HG02759 (cell line): ENCODE results near the gene CCNI.
A peak's percentile ranks its signal among the peaks of the same experiment; 100 is the strongest.
"Not testable (repeated sequence)": the region's sequence is repeated elsewhere in the genome, so short reads cannot be mapped to it uniquely, and the experiment has no call there.

ENCODE experiments used
- ATAC-seq: cut with Tn5 transposase; IDR thresholded peaks from one replicate; pipeline ENCODE4 v1.9.1; 2021; ENCODE audit warnings: mild to moderate bottlenecking, moderate library complexity; ENCODE audit not compliant: unreplicated experiment

CCNI gene

GRCh38 chr4:77082886-77083608 is 7.3 kb upstream of the CCNI start:
- ATAC-seq, result no peak

- not testable (repeated sequence) for ATAC-seq
Measured at GRCh38 chr4:77080806-77081205, 5.0 kb upstream of the CCNI start.

- no peak for ATAC-seq
Measured at GRCh38 chr4:77079281-77079680, 3.5 kb upstream of the CCNI start.

DNA sequence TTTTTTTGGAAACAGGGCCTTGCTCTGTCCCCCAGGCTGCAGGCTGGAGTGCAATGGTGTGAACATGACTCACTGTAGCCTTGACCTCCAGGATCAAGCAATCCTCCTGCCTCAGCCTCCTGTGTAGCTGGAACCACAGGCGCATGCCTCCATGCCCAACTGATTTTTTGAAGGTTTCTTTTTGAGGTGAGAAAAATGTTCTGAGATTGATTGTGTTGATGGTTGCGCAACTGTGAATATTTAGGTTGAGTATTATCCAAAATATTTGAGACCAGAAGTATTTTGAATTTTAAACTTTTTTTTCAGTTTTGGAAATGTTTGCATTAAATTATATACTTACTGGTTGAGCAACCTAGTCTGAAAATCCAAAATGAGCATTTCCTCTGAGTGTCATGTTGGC is 2.6 kb upstream of the CCNI start:
- ATAC-seq, result no peak

GRCh38 chr4:77076889-77077635 is 1.3 kb upstream of the CCNI start:
- ATAC-seq, result no peak

GRCh38 chr4:77074981-77075855 is 571 bp downstream of the CCNI start:
- ATAC-seq, result peak; percentile 65

DNA sequence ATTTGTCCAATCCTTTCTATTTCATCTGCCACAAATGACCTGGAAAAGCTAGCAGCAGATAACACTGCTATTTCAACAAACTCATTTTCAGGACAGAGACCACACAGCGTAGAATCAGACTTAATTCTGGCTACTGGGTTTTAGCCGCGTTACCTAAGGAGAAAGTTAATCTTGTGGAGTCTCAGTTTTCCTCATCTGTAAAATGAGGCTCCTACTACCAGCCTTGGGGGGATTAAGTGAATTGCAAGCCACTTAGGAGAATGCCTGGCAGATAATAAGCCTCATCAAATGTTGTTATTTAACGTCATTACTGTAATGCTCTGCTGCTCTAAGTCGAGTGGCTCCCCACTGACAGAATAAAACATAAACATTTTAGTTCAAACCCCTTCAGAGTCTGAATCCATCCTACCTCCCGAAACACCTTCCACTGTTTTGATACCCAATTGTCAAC is 1.4 kb downstream of the CCNI start:
- ATAC-seq, result no peak

DNA sequence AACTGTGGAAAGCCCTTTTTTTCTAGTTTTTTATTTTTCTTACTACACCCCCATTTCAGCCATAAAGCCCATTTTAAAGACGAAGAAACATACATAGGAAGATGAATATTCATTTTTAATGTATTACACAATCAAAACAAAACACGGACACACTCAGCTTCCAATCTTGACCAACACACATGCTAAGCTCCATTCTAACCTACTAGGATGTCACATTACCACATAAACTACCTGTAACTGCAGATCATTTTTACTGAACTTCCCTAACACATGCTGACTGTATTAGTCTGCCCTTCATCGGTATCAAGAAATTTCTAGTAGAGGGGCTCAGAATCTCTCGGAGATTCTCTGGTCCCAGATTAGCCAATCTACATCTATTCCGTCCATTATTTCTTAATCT is 1.8 kb downstream of the CCNI start:
- ATAC-seq, result no peak

- no peak for ATAC-seq
Measured at GRCh38 chr4:77073106-77073809, 2.5 kb downstream of the CCNI start.

- no peak for ATAC-seq
Measured at GRCh38 chr4:77072195-77072753, 3.5 kb downstream of the CCNI start.

DNA sequence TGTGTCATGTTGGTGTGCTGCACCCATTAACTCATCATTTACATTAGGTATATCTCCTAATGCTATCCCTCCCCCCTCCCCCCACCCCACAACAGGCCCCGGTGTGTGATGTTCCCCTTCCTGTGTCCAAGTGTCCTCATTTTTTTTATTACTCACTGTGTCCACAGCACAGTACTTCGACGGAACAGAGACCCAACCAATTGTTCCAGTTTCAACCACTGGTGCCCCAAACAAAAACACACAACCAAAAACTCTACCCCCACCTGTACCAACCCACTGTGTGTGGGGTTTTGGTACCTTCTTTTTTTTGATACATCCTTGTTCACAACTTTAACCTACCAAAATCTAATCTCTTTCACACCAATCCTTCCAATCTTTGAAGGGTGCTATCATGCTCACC is 6.3 kb downstream of the CCNI start:
- peak; percentile 41 for ATAC-seq

GRCh38 chr4:77065382-77065781 is 10.4 kb downstream of the CCNI start:
- no peak for ATAC-seq

DNA sequence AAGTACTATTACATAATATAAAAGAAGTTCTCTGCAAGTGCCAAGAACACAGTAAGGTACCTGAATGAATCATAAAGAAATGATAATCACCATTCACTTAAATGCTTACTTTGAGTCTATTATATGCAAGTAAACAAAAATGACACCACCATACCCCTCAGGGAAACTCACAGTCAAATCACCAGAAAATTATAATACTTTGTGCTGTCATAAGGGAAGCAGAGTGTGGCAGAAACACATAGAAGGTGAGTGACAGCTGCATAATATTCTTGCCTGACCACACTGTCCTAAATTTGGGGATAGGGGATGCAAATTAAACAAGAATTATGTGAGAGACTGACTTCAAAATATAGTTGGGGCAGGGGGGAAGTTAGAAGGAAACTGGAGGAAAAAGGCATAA is 12.9 kb downstream of the CCNI start:
- no peak for ATAC-seq

GRCh38 chr4:77052352-77052751 is 23.4 kb downstream of the CCNI start:
- no peak for ATAC-seq

DNA sequence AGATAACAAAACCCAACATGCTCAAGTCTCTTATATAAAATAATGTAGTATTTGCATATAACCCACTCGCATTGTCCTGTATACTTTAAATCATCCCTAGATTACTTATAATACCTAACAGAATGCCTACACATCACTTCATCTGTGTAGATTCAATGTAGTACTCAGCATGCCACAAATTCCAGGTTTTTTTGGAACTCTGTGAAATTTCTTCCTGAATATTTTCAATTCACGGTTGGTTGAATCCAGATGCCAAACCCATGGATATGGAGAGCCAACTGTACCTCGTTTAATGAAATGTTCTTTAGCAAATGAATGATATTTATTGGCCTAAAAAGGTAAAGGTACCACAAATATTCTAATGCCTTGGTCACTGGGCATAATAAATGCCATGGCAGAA is 24.8 kb downstream of the CCNI start:
- no peak for ATAC-seq

- ATAC-seq, result no peak
Measured at GRCh38 chr4:77047037-77047436, 28.8 kb downstream of the CCNI start.

GRCh38 chr4:77045490-77045889 is 30.3 kb downstream of the CCNI start:
- no peak for ATAC-seq

DNA sequence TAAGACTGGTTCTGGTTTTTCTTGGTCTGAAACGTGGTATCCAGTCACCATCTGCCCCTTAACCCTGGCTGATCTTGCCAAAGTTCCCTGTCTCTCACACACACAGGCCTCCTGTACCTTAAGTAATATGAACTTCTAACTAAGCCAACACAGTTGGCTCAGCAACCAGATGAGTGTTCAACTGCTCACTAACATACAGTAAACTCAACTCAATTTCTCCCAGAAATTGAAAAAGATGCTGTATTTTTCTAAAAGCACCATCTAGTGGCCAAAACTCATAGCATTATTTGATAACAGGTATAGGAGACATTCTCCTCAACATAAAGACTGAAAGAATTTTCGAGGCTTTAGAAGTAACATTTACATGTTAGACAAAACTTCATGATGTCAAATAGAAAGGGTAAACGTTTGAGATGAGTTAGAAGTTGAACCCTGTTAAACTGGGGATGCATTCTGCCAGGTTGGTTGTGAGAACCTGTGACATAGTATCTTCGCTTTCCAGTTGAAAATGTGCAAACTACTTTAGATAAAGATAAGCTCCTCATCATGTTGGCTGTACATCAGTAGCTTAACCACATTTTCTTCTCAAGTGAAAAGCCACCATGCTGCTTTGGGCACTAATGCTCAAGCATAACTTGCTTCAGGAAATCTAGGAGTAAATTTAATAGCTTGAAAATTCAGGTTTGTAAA is 31.2 kb downstream of the CCNI start:
- ATAC-seq, result no peak

- ATAC-seq, result no peak
Measured at GRCh38 chr4:77043507-77044136, 32.2 kb downstream of the CCNI start.
